Activated T-cell treated with anti-CD3 and anti-CD28 coated beads, Interleukin-2, amount 50 U/mL, for 4 hours (primary cell): ENCODE data around the gene APOO. TPM values are rescaled to one million over a fixed set of nuclear protein-coding genes. Genes with fewer than 3 reads are reported as not detected.

Source experiments
- ATAC-seq, 2 donors: fragments of 200-7000 bp; cut with Tn5 transposase; one replicate each; pipeline ENCODE4 v1.10.0; 2021
- DNase-seq: peaks from one replicate; pipeline ENCODE4 v3.0.0-alpha.2; 2020
- H3K27me3 Mint-ChIP-seq: one replicate; pipeline ENCODE4 v1.8.0; 2021; ENCODE audit warnings: low read depth, mixed read lengths
- H3K36me3 Mint-ChIP-seq: one replicate; pipeline ENCODE4 v1.8.0; 2022; ENCODE audit warnings: mixed read lengths; ENCODE audit not compliant: insufficient read depth
- H3K4me1 Mint-ChIP-seq: one replicate; pipeline ENCODE4 v1.8.0; 2021; ENCODE audit warnings: low read depth, mixed read lengths
- H3K4me3 Mint-ChIP-seq: one replicate; pipeline ENCODE4 v1.8.0; 2021; ENCODE audit warnings: mild to moderate bottlenecking, moderate library complexity, mixed read lengths
- H3K9me3 Mint-ChIP-seq: one replicate; pipeline ENCODE4 v1.8.0; 2021; ENCODE audit warnings: mixed read lengths
- total RNA-seq, 3 donors: library from RNA; stranded (reverse); gene quantifications; one replicate each; pipeline ENCODE4 v1.2.1, GENCODE V29; 2021

APOO gene
- total RNA-seq: 10 to 100 TPM; 29.7 to 36.7 (median 31.8) TPM

DNA sequence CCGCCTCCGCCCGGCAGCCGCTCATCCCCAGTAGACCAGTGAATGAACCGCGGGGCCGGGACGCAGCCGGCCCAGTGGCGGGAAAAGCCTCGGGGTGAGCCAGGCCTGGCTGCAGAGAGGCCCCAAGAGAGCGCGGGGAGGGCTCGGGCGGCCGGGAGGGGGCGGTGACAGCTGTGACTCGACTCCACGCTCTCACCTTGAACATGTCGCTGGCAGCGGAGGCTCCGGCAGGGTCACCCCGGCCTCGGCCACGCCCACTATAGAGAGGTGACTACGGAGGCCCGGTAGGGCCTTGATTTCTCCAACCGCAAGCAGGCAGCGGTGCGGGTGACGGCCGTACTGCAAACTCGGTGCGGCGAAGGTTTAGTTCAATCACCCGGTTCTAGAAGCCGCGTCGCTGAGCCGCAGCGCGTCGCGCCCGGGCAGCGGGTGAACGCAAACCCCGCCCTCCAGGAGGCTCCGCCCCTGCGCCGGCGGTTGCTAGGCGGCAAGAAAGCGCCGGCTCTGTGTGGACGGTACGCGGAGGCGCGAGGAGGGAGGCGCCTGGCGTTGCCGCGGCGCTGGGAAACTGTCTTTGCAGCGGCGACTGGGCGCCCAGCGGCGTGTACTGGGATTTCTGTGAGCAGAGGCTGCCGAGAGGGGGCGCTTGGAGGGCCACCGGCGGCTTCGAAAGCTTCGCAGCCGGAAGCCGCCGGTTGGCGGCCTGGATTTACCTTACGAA, at the start of gene APOO, which contains the start of gene CXorf58:
Gene APOO, minus strand, starts transcription at position 441 of the 721 bp plus-strand sequence. Its CDS starts 236 bp downstream, at position 205.
Gene CXorf58, plus strand, starts transcription at position 509 of the 721 bp plus-strand sequence. CDS start 2,297 bp downstream, outside the sequence.
- Mint-ChIP-seq H3K36me3 (no peaks in the 10 kb centered on the region), H3K9me3 (no peaks in the 10 kb centered on the region), H3K4me3 (peak within 1 kb of the TSS; percentile 79), H3K4me1 (peaks cover 18% of the 10 kb centered on the region), H3K27me3 (no peaks in the 10 kb centered on the region)
- peak; percentile 94 to 95 for ATAC-seq
- peak; percentile 87 for DNase-seq

DNA sequence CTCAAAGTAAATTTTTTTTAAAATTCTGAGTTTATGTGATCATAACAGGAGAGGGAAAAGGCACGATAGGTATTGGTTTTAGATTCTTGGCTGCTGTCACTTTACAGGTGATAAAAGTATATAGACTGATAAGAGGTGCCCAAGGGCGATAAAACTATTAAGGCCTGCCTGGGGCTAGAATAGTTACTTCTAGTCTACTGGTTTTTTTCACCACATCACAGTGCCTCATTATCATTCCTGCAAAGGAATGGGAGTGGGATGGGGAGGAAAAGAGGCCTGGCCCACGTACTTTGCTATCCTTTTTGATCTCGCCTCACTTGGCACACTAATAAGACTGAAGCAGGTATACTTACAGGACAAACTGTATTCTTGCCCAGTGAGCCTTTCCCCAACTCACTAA, 46.7 kb upstream of the APOO start:
- Mint-ChIP-seq H3K9me3 (no peaks in the 10 kb centered on the region), H3K27me3 (no peaks in the 10 kb centered on the region), H3K36me3 (no peaks in the 10 kb centered on the region), H3K4me1 (peaks cover 20% of the 10 kb centered on the region), H3K4me3 (no peak overlapping the region)
- ATAC-seq (no peak), DNase-seq (no peak)

DNA sequence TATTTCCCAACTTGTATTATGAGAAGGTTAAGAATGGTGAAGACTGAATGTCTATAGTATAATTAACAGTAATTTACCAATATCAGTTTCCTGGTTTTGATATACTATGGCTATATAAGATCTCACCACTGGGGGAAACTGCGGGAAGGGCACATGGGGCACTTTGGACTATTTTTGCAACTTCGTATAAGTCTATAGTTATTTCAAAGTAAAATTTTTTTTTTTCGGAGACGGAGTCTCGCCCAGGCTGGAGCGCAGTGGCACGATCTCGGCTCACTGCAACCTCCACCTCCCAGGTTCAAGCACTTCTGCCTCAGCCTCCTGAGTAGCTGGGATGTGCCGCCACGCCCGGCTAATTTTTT, 46.2 kb upstream of the APOO start:
- no peaks in the 10 kb centered on the region for H3K9me3 Mint-ChIP-seq
- no peak for DNase-seq
- peak overlapping the region; percentile 81 for H3K4me3 Mint-ChIP-seq
- no peak for ATAC-seq
- peaks cover 20% of the 10 kb centered on the region for H3K4me1 Mint-ChIP-seq
- no peaks in the 10 kb centered on the region for H3K36me3 Mint-ChIP-seq
- H3K27me3 Mint-ChIP-seq: no peaks in the 10 kb centered on the region

DNA sequence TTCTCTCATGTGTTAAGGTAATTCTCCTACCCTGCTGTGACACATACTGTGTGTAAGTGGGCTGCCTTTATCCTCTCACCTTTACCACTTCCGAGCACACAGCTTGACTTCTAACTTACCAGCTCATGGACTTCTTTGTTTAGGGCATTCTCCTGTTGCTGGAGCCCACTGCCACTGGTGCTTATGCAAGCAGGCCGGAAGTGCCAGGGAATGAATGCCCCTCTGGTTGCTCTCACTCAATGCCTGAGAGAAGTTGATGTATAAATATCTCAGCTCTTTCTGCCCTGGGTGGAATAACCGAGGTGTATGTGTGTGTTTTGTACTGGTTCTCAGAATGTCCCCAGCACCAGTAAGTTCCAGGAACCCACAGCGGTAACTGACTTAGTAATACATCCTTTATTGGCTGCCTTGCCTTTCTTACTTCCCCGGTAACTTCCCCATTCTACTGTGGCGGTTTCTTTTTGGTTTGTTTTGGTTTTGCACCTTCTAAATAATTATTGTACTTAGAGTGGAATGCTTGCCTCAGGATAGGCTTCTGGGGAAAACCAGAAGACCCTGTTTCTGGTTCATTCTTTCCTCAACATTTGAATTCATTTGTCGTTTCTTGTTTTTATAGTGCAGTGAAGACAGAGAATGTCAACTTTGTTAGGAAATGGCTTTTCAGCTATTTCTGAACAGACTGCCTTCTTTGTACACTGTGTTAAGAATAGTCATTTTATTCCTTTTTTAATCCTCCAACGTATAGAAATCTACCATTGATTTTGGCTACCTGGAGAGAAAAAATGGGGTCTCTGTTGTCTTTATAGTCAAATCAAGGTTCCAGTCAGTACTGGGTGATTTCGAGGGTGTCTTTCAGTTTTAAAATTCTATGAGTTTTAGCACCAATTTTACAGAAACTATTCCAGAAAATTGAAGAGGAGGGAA, 45.5 kb upstream of the APOO start:
- Mint-ChIP-seq H3K4me1 (peaks cover 17% of the 10 kb centered on the region), H3K4me3 (peak overlapping the region; percentile 81), H3K27me3 (no peaks in the 10 kb centered on the region), H3K36me3 (peaks cover under 1% of the 10 kb centered on the region), H3K9me3 (no peaks in the 10 kb centered on the region)
- peak; percentile 20 for DNase-seq
- peak; percentile 94 to 96 for ATAC-seq

DNA sequence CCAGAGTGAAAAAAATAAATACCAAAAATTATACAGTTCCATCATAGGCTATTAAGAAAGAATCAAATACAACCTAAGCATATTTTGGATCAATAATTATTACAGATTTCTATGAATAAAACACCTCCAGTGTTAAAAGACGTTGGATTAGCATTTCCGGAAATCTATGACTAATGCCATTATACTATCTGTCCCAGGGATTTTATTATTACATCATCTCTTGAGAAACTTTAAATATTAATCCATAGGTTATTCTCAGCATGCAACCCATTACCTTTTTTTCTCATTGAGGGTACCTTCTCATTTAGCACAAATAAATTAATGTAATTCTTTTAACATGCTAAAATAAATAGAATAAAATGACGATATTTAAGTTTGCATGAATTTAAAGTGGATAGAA, 44.7 kb upstream of the APOO start:
- no peaks in the 10 kb centered on the region for H3K27me3 Mint-ChIP-seq
- ATAC-seq (no peak), DNase-seq (no peak)
- peaks cover 4% of the 10 kb centered on the region for H3K36me3 Mint-ChIP-seq
- peaks cover 17% of the 10 kb centered on the region for H3K4me1 Mint-ChIP-seq
- H3K4me3 Mint-ChIP-seq: peak overlapping the region; percentile 11
- H3K9me3 Mint-ChIP-seq: no peaks in the 10 kb centered on the region

DNA sequence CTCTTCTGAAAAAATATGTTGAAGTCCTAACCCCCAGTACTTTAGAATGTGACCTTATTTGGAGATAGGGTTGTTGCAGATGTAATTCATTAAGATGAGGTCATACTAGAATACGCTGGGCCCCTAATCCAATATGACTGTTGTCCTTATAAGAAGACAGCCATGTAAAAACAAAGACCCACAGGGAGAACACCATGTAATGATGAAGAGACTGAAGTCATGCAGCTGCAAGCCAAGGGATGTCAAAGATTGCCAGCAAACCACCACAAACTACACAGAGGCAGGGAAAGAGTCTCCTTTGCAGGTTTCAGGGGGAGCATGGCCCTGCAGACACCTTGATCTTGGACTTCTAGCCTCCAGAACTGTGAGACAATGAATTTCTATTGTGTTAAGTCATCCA, 37.5 kb upstream of the APOO start:
- H3K9me3 Mint-ChIP-seq: no peaks in the 10 kb centered on the region

DNA sequence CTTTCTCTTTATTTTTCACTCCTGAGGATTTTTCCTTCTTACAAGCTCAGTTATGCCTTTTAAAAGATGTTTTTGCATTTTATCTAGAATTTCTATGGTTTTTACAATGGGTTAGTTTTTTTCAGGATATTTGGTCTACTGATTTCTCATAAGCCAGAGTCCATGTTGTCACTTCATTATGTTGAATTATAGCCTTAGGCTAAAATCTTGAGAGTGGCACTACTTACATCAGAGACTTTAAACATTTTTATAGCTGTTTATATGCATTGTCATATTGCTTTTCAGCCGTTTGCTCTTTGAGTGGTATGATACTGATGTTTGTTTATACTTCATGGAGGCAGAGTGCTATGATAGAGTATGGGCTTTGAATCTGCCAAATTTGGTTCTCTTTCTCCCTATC, 36.5 kb upstream of the APOO start:
- Mint-ChIP-seq H3K36me3 (peaks cover 7% of the 10 kb centered on the region), H3K4me3 (no peak overlapping the region), H3K4me1 (no peaks in the 10 kb centered on the region), H3K27me3 (no peaks in the 10 kb centered on the region), H3K9me3 (no peaks in the 10 kb centered on the region)
- DNase-seq (no peak), ATAC-seq (no peak)

More for the DNA sequence above, 37.5 kb upstream of the APOO start:
- H3K27me3 Mint-ChIP-seq: no peaks in the 10 kb centered on the region
- peaks cover 7% of the 10 kb centered on the region for H3K36me3 Mint-ChIP-seq
- no peak for ATAC-seq
- H3K4me1 Mint-ChIP-seq: peaks cover 1% of the 10 kb centered on the region
- no peak overlapping the region for H3K4me3 Mint-ChIP-seq
- DNase-seq: no peak

DNA sequence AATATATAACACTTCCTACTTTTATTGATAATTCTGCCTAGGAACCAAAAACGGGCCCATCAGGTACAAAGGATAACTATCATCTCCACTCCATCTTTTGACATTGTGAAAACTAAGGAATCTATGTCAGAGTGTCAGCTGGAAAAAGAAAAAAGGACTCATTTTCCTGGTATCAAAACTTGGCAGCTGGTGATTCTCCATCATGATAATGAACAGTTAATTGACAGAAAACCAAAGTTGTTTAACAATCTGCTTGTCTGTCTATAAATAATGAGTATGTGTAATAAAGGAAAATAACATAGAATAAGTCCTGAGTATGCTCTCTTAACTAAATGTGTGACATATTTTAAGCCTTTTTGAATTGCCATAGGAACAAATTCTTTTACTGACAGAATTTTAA, 31.5 kb upstream of the APOO start:
- no peak for DNase-seq
- no peak for ATAC-seq
- no peaks in the 10 kb centered on the region for H3K9me3 Mint-ChIP-seq
- no peak overlapping the region for H3K4me3 Mint-ChIP-seq
- no peaks in the 10 kb centered on the region for H3K27me3 Mint-ChIP-seq
- H3K4me1 Mint-ChIP-seq: no peaks in the 10 kb centered on the region
- H3K36me3 Mint-ChIP-seq: peaks cover 2% of the 10 kb centered on the region

DNA sequence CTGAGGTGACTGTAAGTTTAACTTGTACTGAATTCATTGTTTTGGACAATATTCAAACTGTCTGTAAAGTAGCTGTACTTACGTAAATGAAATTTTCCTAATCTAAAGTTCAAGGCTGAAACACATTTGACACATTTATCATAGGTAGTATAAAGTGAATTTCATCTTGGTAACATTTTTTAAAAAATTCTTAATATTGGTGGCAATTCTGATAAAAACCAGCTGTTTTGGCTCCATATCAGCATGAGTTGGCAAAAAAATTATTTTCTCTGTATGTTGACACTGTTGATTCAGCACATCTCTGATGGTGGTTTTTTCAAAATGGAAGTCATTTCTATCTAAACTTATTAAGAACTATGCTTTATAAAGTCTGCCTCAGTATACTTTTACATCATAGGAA, 31.0 kb upstream of the APOO start:
- DNase-seq (no peak), ATAC-seq (no peak)
- no peaks in the 10 kb centered on the region for H3K4me1 Mint-ChIP-seq
- H3K36me3 Mint-ChIP-seq: peaks cover 2% of the 10 kb centered on the region
- no peaks in the 10 kb centered on the region for H3K27me3 Mint-ChIP-seq
- H3K4me3 Mint-ChIP-seq: no peak overlapping the region
- H3K9me3 Mint-ChIP-seq: no peaks in the 10 kb centered on the region

DNA sequence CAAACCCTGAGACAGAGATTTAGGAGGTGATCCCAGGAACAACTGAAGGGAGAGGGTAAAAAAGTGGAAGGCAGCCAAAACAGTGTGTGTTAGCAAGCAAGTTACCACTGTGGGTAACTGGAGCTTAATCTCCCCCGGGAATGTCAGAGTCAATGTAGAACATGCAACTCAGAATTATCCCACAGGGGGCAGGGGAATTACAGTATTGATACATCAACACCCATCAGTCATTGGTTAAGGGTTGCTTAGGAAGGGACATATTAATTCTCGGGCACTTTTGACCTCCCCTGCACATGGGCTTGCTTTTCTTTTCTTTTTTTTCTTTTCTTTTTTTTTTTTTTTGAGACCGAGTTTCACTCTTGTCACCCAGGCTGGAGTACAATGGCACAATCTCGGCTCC, 29.4 kb upstream of the APOO start:
- ATAC-seq (no peak), DNase-seq (no peak)
- H3K27me3 Mint-ChIP-seq: no peaks in the 10 kb centered on the region
- peaks cover 6% of the 10 kb centered on the region for H3K4me1 Mint-ChIP-seq
- H3K4me3 Mint-ChIP-seq: no peak overlapping the region
- H3K9me3 Mint-ChIP-seq: no peaks in the 10 kb centered on the region
- no peaks in the 10 kb centered on the region for H3K36me3 Mint-ChIP-seq

DNA sequence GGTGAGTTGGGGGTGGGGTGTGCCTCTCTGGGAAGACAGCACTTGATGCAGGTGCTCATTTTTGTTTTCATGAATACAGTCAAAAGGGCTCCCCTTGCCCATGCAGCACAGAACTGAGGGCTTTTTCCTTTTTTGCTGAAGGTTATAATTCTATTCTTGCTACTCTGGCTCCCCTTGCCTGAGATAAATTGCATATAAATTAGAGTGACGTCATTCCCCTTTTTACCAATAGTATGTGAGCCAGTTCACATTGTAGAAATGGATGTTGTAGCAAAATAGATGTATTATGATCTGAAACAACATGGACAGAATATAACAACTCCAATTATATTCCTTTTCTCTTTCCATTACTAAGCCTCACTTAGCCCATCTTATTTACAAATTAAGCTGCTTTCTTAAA, 28.4 kb upstream of the APOO start:
- no peaks in the 10 kb centered on the region for H3K36me3 Mint-ChIP-seq
- peaks cover 14% of the 10 kb centered on the region for H3K4me1 Mint-ChIP-seq
- no peak for ATAC-seq
- no peaks in the 10 kb centered on the region for H3K27me3 Mint-ChIP-seq
- no peak for DNase-seq
- H3K9me3 Mint-ChIP-seq: no peaks in the 10 kb centered on the region
- H3K4me3 Mint-ChIP-seq: no peak overlapping the region

DNA sequence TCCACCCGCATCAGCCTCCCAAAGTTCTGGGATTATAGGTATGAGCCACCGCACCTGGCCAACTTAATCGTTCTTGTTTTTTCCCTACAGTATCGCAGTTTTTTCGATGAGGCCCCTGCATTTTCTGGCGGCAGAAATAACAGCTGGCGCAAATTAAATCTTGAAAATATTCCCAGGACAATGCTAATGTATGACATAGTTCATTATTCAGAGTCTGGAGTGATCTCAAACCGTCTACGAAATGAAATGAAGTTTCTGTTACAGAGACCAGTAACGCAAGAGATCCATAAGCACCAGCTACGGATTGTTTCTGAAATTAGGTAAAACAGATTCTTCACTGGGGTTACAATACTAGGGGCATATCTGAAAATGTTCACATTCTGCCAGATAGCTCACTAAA, 27.4 kb upstream of the APOO start:
- Mint-ChIP-seq H3K27me3 (no peaks in the 10 kb centered on the region), H3K4me3 (no peak overlapping the region), H3K36me3 (no peaks in the 10 kb centered on the region), H3K9me3 (no peaks in the 10 kb centered on the region), H3K4me1 (peaks cover 18% of the 10 kb centered on the region)
- ATAC-seq: no peak
- DNase-seq: no peak

DNA sequence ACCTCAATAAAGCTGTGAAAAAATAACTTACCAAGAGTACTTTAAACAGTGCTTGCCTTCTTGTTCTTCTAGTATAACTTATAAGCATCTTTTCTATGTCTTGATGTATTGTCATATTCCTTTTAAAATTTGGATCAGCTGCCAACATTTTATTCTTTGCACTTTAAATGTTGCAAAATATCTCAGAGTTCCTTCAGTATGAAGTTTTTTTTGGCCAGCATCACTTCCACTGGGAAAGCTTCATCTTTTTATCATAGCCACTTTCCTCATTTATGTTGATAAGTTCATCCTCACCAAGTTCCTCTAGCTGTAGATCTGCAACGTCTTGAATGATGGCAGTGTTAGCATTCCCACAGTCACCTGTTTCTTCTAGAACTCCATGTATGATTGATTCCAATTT, 24.3 kb upstream of the APOO start:
- ATAC-seq (no peak), DNase-seq (no peak)
- no peaks in the 10 kb centered on the region for H3K27me3 Mint-ChIP-seq
- H3K9me3 Mint-ChIP-seq: no peaks in the 10 kb centered on the region
- H3K36me3 Mint-ChIP-seq: no peaks in the 10 kb centered on the region
- H3K4me1 Mint-ChIP-seq: peaks cover 18% of the 10 kb centered on the region
- no peak overlapping the region for H3K4me3 Mint-ChIP-seq

DNA sequence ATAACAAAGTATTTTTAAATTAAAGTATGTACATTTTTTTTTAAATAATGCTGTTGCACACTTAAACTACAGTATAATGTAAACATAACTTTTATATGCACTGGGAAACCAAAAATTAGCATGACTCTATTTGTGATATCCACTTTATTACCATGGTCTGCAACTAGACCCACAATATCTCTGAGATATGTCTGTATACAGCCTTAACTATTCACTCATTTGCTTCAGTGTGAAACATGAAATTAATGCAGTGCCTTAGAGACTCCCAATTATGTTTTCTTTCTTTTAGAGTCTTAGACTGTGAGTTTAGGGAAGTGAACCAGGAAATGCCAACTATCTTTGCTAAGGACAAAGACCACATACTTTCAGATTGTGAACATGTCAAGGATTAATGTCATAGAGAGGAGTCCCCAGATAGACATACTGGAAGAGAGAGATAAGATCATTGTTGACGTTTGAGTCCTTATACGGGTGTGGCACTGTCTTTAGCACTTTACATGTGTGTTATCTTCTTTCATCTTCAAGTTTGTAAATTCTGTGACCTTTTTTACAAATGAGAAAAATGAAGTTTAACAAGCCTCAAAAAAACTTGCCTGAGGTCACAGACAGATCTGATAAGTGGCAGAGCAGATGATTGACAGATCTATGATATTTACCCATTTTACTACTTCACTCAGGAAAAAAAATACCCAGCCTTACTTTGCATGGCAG, 23.3 kb upstream of the APOO start:
- Mint-ChIP-seq H3K36me3 (no peaks in the 10 kb centered on the region), H3K4me3 (no peak overlapping the region)
- no peak for DNase-seq

More for the DNA sequence above, 23.3 kb upstream of the APOO start:
- H3K27me3 Mint-ChIP-seq: no peaks in the 10 kb centered on the region
- no peaks in the 10 kb centered on the region for H3K9me3 Mint-ChIP-seq
- peak in 1 of 2 donors; percentile 60 for ATAC-seq
- H3K4me1 Mint-ChIP-seq: peaks cover 18% of the 10 kb centered on the region
